ENCODE results near the gene KRTAP5-3. TPM values are rescaled to one million over a fixed set of nuclear protein-coding genes. Genes with fewer than 3 reads are reported as not detected.

Gene KRTAP5-3
- total RNA-seq, 1 donor, result not detected

GRCh38 chr11:1567052-1567720 lies 41.1 kb downstream of the KRTAP5-3 start:
- TF ChIP-seq CTCF (IDR thresholded peaks at IDR 0.05; ENCODE audit: insufficient read depth, low read depth, low read length), result no peak
- DNase-seq (ENCODE audit: low read depth), result no peak
- no peak overlapping the region for H3K4me3 ChIP-seq (ENCODE audit: low read depth, low read length)

- DNase-seq (ENCODE audit: low read depth), result no peak
- peak; percentile 12 for TF ChIP-seq CTCF (IDR thresholded peaks at IDR 0.05; ENCODE audit: insufficient read depth, low read depth, low read length)
- no peak overlapping the region for H3K4me3 ChIP-seq (ENCODE audit: low read depth, low read length)
Measured at GRCh38 chr11:1566381-1567051, 41.7 kb downstream of the KRTAP5-3 start.

GRCh38 chr11:1565904-1566247 lies 42.4 kb downstream of the KRTAP5-3 start:
- no peak overlapping the region for H3K4me3 ChIP-seq (ENCODE audit: low read depth, low read length)
- no peak for TF ChIP-seq CTCF (IDR thresholded peaks at IDR 0.05; ENCODE audit: insufficient read depth, low read depth, low read length)
- DNase-seq (ENCODE audit: low read depth), result no peak

- no peak overlapping the region for H3K4me3 ChIP-seq (ENCODE audit: low read depth, low read length)
- TF ChIP-seq CTCF (IDR thresholded peaks at IDR 0.05; ENCODE audit: insufficient read depth, low read depth, low read length), result no peak
- no peak for DNase-seq (ENCODE audit: low read depth)
Measured at GRCh38 chr11:1565173-1565903, 42.9 kb downstream of the KRTAP5-3 start.

- no peak overlapping the region for H3K4me3 ChIP-seq (ENCODE audit: low read depth, low read length)
- DNase-seq (ENCODE audit: low read depth), result peak; percentile 78
- TF ChIP-seq CTCF (IDR thresholded peaks at IDR 0.05; ENCODE audit: insufficient read depth, low read depth, low read length), result no peak
Measured at GRCh38 chr11:1564535-1565172, 43.6 kb downstream of the KRTAP5-3 start.

GRCh38 chr11:1563697-1564534 lies 44.3 kb downstream of the KRTAP5-3 start:
- no peak for TF ChIP-seq CTCF (IDR thresholded peaks at IDR 0.05; ENCODE audit: insufficient read depth, low read depth, low read length)
- no peak overlapping the region for H3K4me3 ChIP-seq (ENCODE audit: low read depth, low read length)
- DNase-seq (ENCODE audit: low read depth), result no peak
